Neural crest cell (in vitro differentiated cells): Measurements from ENCODE around the gene SETDB2. TPM values are rescaled to one million over a fixed set of nuclear protein-coding genes. Genes with fewer than 3 reads are reported as not detected.

ENCODE experiments used
- DNase-seq: peaks from one replicate; pipeline ENCODE4 v3.0.0; 2021; ENCODE audit warnings: low read depth, mixed read lengths, low spot score
- H3K27ac Mint-ChIP-seq: one replicate; pipeline ENCODE4 v1.8.0; 2021; ENCODE audit warnings: mild to moderate bottlenecking, mixed read lengths; ENCODE audit not compliant: unreplicated experiment
- H3K27me3 Mint-ChIP-seq: 2 replicates; pipeline ENCODE4 v1.8.0; 2021; ENCODE audit warnings: low read depth, mild to moderate bottlenecking, mixed read lengths
- H3K36me3 Mint-ChIP-seq: 2 replicates; pipeline ENCODE4 v1.8.0; 2021; ENCODE audit warnings: low read depth, mild to moderate bottlenecking, mixed read lengths
- H3K4me1 Mint-ChIP-seq: 2 replicates; pipeline ENCODE4 v1.8.0; 2021; ENCODE audit warnings: mixed read lengths
- H3K4me3 Mint-ChIP-seq: one replicate; pipeline ENCODE4 v1.8.0; 2021; ENCODE audit warnings: mild to moderate bottlenecking, mixed read lengths
- H3K9me3 Mint-ChIP-seq: 2 replicates; pipeline ENCODE4 v1.8.0; 2021; ENCODE audit warnings: mixed read lengths
- total RNA-seq: library from RNA; stranded (reverse); gene quantifications from 2 replicates; pipeline ENCODE4 v1.2.1, GENCODE V29; 2021
- TF ChIP-seq, protein P1 (sequence below): fragments of 200-600 bp; sonication (generic); conservative IDR thresholded peaks from 2 replicates; pipeline ENCODE4 v1.5.0; 2021; ENCODE audit warnings: antibody characterized with exemption, mild to moderate bottlenecking

Gene SETDB2
- total RNA-seq, 1 donor from 2014 or later, result 7.9 TPM

- DNase-seq, result no peak
- H3K4me3 Mint-ChIP-seq, result no peak overlapping the region
- H3K4me1 Mint-ChIP-seq, result peaks cover 12% of the 10 kb centered on the region
- peaks cover 3% of the 10 kb centered on the region for H3K36me3 Mint-ChIP-seq
- H3K27ac Mint-ChIP-seq, result no peak overlapping the region
- H3K9me3 Mint-ChIP-seq, result peaks cover 3% of the 10 kb centered on the region
- no peaks in the 10 kb centered on the region for H3K27me3 Mint-ChIP-seq
- TF ChIP-seq, protein P1, sequence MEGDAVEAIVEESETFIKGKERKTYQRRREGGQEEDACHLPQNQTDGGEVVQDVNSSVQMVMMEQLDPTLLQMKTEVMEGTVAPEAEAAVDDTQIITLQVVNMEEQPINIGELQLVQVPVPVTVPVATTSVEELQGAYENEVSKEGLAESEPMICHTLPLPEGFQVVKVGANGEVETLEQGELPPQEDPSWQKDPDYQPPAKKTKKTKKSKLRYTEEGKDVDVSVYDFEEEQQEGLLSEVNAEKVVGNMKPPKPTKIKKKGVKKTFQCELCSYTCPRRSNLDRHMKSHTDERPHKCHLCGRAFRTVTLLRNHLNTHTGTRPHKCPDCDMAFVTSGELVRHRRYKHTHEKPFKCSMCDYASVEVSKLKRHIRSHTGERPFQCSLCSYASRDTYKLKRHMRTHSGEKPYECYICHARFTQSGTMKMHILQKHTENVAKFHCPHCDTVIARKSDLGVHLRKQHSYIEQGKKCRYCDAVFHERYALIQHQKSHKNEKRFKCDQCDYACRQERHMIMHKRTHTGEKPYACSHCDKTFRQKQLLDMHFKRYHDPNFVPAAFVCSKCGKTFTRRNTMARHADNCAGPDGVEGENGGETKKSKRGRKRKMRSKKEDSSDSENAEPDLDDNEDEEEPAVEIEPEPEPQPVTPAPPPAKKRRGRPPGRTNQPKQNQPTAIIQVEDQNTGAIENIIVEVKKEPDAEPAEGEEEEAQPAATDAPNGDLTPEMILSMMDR, result no peak
Observed at GRCh38 chr13:49410006-49410405, 34.1 kb upstream of the SETDB2 start.

DNA sequence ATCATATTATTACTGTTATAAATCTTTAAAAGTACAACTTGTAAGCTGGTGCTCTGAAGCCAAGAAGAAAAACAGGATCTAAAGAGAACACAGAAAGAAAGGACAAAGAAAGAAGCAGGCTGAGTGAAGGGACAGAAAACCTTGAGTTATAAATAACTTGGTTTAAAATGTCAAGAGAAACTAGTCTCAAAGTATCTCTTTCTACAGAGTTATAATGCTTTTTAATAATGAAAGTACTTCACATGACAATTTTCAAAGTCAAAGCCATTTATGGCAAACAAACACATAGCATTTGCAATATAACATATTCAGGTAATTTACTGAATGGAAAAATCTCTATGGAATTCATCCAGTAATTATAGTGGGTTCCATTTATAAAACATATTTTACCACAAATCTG lies 33.6 kb upstream of the SETDB2 start:
- H3K27ac Mint-ChIP-seq, result no peak overlapping the region
- peaks cover 12% of the 10 kb centered on the region for H3K4me1 Mint-ChIP-seq
- TF ChIP-seq, protein P1, result no peak
- DNase-seq, result no peak
- H3K36me3 Mint-ChIP-seq, result peaks cover 2% of the 10 kb centered on the region
- peaks cover 3% of the 10 kb centered on the region for H3K9me3 Mint-ChIP-seq
- H3K27me3 Mint-ChIP-seq, result no peaks in the 10 kb centered on the region
- no peak overlapping the region for H3K4me3 Mint-ChIP-seq

DNA sequence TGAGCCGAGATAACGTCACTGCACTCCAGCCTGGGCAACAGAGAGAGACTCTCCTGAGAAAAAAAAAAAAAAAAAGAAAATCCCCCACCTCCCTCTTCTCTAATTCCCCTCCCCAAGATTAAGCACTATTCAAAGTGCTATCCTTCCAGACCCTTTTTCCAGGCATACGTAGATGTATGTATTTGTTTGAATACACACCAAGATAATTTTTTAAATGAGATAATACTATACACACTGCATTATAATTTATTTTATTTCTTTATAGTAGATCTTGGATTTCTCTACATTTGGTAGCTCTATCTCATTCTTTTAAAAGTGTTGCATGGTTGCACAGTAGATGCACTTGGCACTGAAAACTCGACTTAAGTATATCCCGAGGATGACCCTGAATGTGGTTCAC lies 32.7 kb upstream of the SETDB2 start:
- H3K27me3 Mint-ChIP-seq, result no peaks in the 10 kb centered on the region
- H3K4me3 Mint-ChIP-seq, result no peak overlapping the region
- no peaks in the 10 kb centered on the region for H3K9me3 Mint-ChIP-seq
- TF ChIP-seq, protein P1, result no peak
- H3K27ac Mint-ChIP-seq, result no peak overlapping the region
- peaks cover 12% of the 10 kb centered on the region for H3K4me1 Mint-ChIP-seq
- no peak for DNase-seq
- H3K36me3 Mint-ChIP-seq, result no peaks in the 10 kb centered on the region

- Mint-ChIP-seq H3K27ac (no peak overlapping the region), H3K27me3 (no peaks in the 10 kb centered on the region), H3K9me3 (no peaks in the 10 kb centered on the region), H3K4me1 (peaks cover 12% of the 10 kb centered on the region), H3K36me3 (no peaks in the 10 kb centered on the region), H3K4me3 (no peak overlapping the region)
- TF ChIP-seq, protein P1, result no peak
- no peak for DNase-seq
Observed at GRCh38 chr13:49412749-49413148, 31.3 kb upstream of the SETDB2 start.

DNA sequence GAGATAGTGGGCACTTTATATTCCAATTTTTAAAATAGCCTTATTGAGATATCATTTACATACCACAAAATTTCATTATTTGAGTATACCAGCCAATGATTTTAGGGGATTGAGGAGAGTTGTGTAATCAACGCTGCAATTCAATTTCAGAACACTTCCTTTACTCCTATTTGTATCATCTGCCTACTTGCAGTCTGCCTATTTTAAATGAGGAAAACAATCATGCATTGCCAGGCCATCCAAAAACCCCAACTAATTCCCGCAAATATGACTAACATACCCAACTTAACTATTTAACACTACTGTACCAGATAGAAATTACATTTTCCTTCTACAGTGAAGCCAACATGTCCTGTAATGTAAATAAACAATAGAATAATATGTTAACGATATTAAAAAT lies 26.9 kb upstream of the SETDB2 start:
- H3K27ac Mint-ChIP-seq, result no peak overlapping the region
- H3K27me3 Mint-ChIP-seq, result no peaks in the 10 kb centered on the region
- H3K4me1 Mint-ChIP-seq, result peaks cover 19% of the 10 kb centered on the region
- H3K9me3 Mint-ChIP-seq, result no peaks in the 10 kb centered on the region
- H3K36me3 Mint-ChIP-seq, result no peaks in the 10 kb centered on the region
- H3K4me3 Mint-ChIP-seq, result no peak overlapping the region
- TF ChIP-seq, protein P1, result no peak
- no peak for DNase-seq

DNA sequence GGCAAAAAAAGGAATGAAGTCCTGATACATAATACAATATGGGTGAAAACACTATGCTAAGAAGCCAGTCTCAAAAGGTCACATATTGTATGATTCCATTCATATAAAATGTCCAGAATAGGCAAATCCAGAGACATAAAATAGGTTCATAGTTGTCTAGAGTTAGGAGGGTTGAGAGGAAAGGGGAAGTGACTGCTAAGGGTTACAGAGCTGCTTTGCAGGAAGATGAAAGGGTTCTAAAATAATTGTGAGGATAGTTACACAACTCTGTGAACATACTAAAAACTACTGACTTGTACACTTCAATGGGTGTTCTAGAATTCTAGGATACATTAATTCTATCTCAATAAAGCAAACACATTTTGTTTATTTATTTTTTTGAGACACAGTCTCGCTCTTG lies 25.9 kb upstream of the SETDB2 start:
- DNase-seq, result no peak
- H3K4me3 Mint-ChIP-seq, result no peak overlapping the region
- TF ChIP-seq, protein P1, result no peak
- no peak overlapping the region for H3K27ac Mint-ChIP-seq
- no peaks in the 10 kb centered on the region for H3K27me3 Mint-ChIP-seq
- no peaks in the 10 kb centered on the region for H3K36me3 Mint-ChIP-seq
- no peaks in the 10 kb centered on the region for H3K9me3 Mint-ChIP-seq
- peaks cover 16% of the 10 kb centered on the region for H3K4me1 Mint-ChIP-seq
